NCI-H69 (cell line): ENCODE measurements around the gene PTPN21.
A peak's percentile ranks its signal among the peaks of the same experiment; 100 is the strongest.

Experiments
- DNase-seq: peaks from one replicate; lab custom pipeline; 2025; lab: John Stamatoyannopoulos, UW

Gene PTPN21

DNA sequence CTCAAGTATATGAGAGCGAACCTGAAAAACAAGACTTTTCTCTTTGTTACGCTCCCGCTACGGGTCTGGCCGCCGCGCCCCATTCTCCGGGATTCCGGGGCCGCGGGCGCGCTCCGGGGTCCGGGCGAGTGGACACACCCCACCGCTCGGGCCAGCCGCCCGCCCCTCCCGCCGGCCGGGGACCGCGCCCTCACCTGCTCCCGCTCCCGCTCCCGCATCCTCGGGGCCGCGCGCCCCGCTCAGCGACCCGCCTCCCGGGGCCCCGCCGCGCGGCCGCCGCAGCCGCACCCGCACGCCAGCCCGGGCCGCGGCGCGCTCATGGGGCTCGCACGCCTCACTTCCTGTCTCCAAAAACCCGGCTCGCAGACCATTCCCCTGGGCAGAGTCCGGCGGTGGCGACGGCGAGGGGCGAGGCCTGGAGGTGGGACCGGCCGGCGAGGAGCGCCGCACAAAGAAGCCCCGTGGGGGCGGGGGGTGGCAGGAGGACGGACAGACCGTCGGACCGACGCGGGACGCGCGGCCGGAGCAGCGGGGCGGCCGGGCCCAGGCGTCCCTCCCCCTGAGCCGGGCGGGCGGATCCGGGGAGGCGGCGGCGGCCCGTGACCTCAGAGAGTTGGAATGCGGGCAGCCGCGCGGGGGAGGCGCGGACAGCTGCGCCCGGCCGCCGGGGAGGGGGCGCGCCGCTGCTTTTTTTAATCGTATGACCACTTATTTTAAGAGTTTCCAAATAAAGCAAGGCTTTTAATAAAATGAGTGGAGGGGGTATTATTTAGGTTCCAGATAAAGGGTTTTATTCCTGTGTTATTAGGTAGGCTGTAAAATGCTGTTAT lies at the start of gene PTPN21:
PTPN21 (minus strand) TSS at position 551 of the 830 bp plus-strand sequence. CDS start 4,590 bp downstream, outside the sequence.
- DNase-seq, result peak; percentile 76

GRCh38 chr14:88604212-88604611 lies 49.4 kb upstream of the PTPN21 start:
- no peak for DNase-seq

GRCh38 chr14:88599761-88600439 lies 45.1 kb upstream of the PTPN21 start:
- no peak for DNase-seq

GRCh38 chr14:88599326-88599725 lies 44.5 kb upstream of the PTPN21 start:
- no peak for DNase-seq

GRCh38 chr14:88598097-88598675 lies 43.4 kb upstream of the PTPN21 start:
- DNase-seq, result no peak

- DNase-seq, result no peak
Measured at GRCh38 chr14:88597601-88598000, 42.8 kb upstream of the PTPN21 start.

- no peak for DNase-seq
Measured at GRCh38 chr14:88597038-88597437, 42.2 kb upstream of the PTPN21 start.

GRCh38 chr14:88592031-88592430 lies 37.2 kb upstream of the PTPN21 start:
- no peak for DNase-seq

DNA sequence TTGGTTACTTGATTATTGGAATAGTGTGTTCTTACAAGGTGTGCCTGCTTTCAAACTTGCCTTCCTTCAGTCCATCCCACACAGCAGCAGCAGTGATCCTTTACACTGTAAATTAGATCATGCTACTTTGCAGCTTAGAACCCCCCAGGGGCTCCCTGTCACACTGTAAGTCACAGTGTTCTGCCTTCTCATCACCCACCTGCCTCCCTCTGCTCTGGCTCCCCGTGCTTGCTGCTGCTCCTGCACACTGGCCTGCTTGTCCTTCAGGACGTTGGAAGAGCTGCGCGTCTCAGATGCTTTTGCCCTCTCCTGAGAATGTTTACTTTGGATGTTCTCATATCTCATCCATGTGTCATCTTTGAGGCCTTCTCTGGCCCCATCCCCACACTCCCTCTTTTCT lies 35.4 kb upstream of the PTPN21 start:
- no peak for DNase-seq

- DNase-seq, result no peak
Measured at GRCh38 chr14:88588081-88588480, 33.3 kb upstream of the PTPN21 start.

GRCh38 chr14:88584451-88584850 lies 29.6 kb upstream of the PTPN21 start:
- no peak for DNase-seq

GRCh38 chr14:88576222-88576621 lies 21.4 kb upstream of the PTPN21 start:
- no peak for DNase-seq

DNA sequence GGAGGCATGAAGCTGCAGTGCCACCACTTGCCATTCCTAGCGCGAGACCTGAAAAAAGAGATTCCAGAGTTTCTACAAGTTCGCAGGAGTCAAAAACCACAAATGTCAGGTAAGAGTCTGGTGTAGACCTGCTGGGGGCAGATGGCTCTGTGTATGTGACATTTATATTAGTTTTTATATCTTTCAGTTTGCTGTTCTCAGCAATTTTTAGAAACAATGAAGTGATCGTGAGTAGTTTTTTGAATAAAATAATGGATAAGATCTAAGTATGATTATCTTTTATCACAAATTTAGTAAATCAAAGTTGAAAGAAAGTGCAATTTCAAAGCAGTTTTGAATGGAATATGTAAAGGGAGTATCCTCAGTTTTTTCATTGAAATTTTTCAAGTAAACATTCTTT lies 17.3 kb upstream of the PTPN21 start:
- no peak for DNase-seq

DNA sequence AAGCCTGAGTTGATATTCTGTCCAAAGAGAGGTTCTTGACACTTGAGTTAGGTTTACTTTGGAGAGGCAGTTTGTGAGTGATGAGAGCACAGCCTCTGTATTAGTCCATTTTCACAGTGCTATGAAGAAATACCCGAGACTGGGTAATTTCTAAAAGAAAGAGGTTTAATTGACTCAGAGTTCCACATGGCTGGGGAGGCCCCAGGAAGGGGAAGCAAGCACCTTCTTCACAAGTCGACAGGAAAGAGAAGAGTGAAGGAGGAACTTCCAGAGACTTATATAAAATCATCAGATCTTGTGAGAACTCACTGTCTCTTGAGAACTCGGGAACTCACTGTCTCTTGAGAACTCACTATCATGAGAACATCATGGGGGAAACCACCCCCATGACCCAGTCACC lies 13.4 kb upstream of the PTPN21 start:
- no peak for DNase-seq

- no peak for DNase-seq
Measured at GRCh38 chr14:88565427-88565826, 10.6 kb upstream of the PTPN21 start.

DNA sequence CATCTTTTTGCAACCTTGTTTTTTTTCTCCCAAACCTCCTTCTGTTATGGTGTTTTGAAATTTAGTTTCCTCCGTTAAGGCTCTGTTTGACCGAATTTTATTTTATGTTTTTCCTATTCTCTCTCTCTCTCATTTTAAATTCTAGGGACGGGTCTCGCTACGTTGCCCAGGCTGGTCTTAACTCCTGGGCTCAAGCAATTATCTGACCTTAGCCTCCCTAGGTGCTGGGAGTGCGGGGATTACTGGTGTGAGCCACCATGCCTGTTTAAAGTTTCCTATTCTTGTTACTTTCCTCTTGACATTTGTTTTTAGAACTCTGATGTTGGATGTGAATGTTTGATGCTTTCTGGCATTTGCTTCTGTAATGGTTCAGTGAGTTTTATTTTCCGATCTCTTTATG lies 9.0 kb upstream of the PTPN21 start:
- peak; percentile 65 for DNase-seq

- DNase-seq, result peak; percentile 95
Measured at GRCh38 chr14:88562831-88563686, 8.3 kb upstream of the PTPN21 start, which contains the start of gene ZC3H14. TSS of gene ZC3H14 (plus strand) at chr14:88563037. CDS start at chr14:88563134, 97 bp downstream.

DNA sequence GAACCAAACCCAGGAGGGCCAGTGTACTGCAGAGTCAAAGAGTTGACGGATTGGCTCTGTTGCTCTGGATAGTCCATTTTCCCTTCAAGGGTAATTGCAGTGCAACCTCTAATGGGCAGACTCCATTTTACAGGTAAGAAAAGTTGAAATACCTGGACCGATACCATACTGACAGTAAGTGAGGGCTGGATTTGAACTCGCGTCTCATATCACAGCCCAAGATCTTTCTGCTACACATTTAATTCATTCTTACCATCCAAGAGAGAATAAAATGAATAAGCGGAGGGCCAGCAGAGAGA lies 7.7 kb upstream of the PTPN21 start:
- no peak for DNase-seq

- peak; percentile 58 for DNase-seq
Measured at GRCh38 chr14:88559852-88560251, 5.0 kb upstream of the PTPN21 start.

- DNase-seq, result no peak
Measured at GRCh38 chr14:88556581-88556980, 1.8 kb upstream of the PTPN21 start.

DNA sequence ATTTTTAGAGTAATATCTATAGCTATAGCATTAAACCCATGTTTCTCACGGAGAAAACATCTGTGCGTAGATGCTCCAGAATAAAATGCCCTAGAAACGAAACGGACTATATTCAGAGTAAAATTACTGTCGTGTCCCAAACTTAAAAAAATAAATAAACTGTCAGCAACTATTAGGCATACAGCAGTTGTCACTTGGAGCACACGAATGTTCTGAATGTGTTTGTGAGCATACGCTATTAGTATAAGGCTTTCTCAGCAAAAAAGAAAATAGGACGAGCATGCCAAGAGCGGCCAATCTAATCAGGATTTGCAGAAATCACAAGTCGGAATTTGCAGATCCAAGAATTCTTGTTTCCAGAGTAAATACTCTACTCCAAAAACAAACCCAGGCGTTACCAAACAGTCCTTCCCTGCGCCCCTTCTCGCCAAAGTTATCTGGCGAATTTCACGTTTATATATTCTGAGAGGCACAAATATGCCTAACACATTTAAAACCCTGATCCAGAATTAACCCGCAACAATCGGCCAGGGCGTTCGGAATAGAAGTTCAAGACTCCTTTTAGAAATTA lies 836 bp downstream of the PTPN21 start:
- peak; percentile 51 for DNase-seq

DNA sequence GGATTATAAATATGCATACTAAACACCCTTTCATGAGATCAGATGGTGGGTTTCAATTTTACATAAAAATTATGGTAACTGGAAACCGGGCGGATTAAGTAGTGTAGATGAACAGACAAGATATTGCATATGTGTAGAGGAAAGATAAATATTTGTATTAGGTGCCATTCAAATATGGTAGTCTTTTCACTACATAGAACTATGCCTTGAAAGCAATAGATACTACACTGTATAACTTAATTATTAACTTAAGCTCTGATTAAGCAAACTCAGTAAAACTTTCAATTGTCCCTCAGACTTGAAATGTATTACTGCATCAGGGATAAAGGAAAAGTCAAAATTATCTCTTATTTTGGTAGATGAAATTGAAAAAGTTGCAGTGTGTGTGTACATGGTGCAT lies 1.9 kb downstream of the PTPN21 start:
- DNase-seq, result no peak
